GM23248 (cell line): Measurements from ENCODE around the gene SMG7. TPM values are rescaled to one million over a fixed set of nuclear protein-coding genes. Genes with fewer than 3 reads are reported as not detected.
A peak's percentile ranks its signal among the peaks of the same experiment; 100 is the strongest.

Source experiments
- DNase-seq: peaks from one replicate; pipeline ENCODE4 v3.0.0-alpha.2; 2015
- H2AFZ ChIP-seq: fragments of 200-600 bp; sonication (generic); 2 replicates; pipeline ENCODE4 v1.6.1; 2016; ENCODE audit warnings: antibody characterized with exemption
- H3F3A ChIP-seq: fragments of 200-600 bp; sonication (generic); 2 replicates; pipeline ENCODE4 v1.6.1; 2016; ENCODE audit warnings: mild to moderate bottlenecking, antibody characterized with exemption, mixed run types; ENCODE audit not compliant: insufficient read depth
- H3K27ac ChIP-seq: fragments of 200-600 bp; sonication (generic); 2 replicates; pipeline ENCODE4 v1.5.1; 2016; ENCODE audit warnings: mild to moderate bottlenecking
- H3K27me3 ChIP-seq: fragments of 200-600 bp; sonication (generic); replicated peaks from 2 replicates; pipeline ENCODE4 v1.6.1; 2016; ENCODE audit warnings: mild to moderate bottlenecking; ENCODE audit not compliant: insufficient read depth
- H3K36me3 ChIP-seq: fragments of 200-600 bp; sonication (generic); 2 replicates; pipeline ENCODE4 v1.6.1; 2016; ENCODE audit warnings: low read depth, mild to moderate bottlenecking
- H3K4me1 ChIP-seq: fragments of 200-600 bp; sonication (generic); 2 replicates; pipeline ENCODE4 v1.6.1; 2016; ENCODE audit warnings: mild to moderate bottlenecking; ENCODE audit not compliant: insufficient read depth
- H3K4me2 ChIP-seq: fragments of 200-600 bp; sonication (generic); one replicate; pipeline ENCODE4 v1.6.1; 2016; ENCODE audit warnings: mild to moderate bottlenecking; ENCODE audit not compliant: unreplicated experiment
- H3K4me3 ChIP-seq: fragments of 200-600 bp; sonication (generic); 2 replicates; pipeline ENCODE4 v1.5.1; 2016; ENCODE audit warnings: mild to moderate bottlenecking
- H3K79me2 ChIP-seq: fragments of 200-600 bp; sonication (generic); 2 replicates; pipeline ENCODE4 v1.6.1; 2016; ENCODE audit warnings: mild to moderate bottlenecking; ENCODE audit not compliant: insufficient read depth
- H3K9ac ChIP-seq: fragments of 200-600 bp; sonication (generic); 2 replicates; pipeline ENCODE4 v1.6.1; 2016; ENCODE audit warnings: mild to moderate bottlenecking
- H3K9me2 ChIP-seq: fragments of 200-600 bp; sonication (generic); 2 replicates; pipeline ENCODE4 v1.6.1; 2016; ENCODE audit warnings: mixed run types, mild to moderate bottlenecking, moderate library complexity; ENCODE audit not compliant: insufficient read depth
- H3K9me3 ChIP-seq: fragments of 200-600 bp; sonication (generic); one replicate; pipeline ENCODE4 v1.6.1; 2017; ENCODE audit warnings: low read depth
- H4K20me1 ChIP-seq: fragments of 200-600 bp; sonication (generic); 2 replicates; pipeline ENCODE4 v1.6.0; 2016; ENCODE audit not compliant: insufficient read depth
- EZH2 ChIP-seq: fragments of 200-600 bp; sonication (generic); IDR thresholded peaks from 2 replicates; pipeline ENCODE4 v1.6.1; 2018; ENCODE audit warnings: antibody characterized with exemption, mild to moderate bottlenecking; ENCODE audit not compliant: insufficient read depth, poor library complexity, severe bottlenecking
- EZH2phosphoT487 ChIP-seq: fragments of 200-600 bp; sonication (generic); IDR thresholded peaks from 2 replicates; pipeline ENCODE4 v1.6.1; 2018; ENCODE audit warnings: antibody characterized with exemption, moderate library complexity, mild to moderate bottlenecking, low read depth; ENCODE audit not compliant: insufficient read depth
- WGBS, 2 experiments: methylation state at CpG; one replicate each; pipeline ENCODE4 v1.1.6; 2015 to 2017; ENCODE audit warnings: low lambda C conversion rate in 2 of 2, low coverage in 1 of 2; ENCODE audit errors: missing lambda C conversion rate in 2 of 2; 5-methylcytosine and 5-hydroxymethylcytosine counted together
- in situ Hi-C: fragments of 300-500 bp; cut with MboI; formaldehyde crosslinking; loops from 2 replicates; pipeline ENCODE4 v1.15.0; 2020
- polyA plus RNA-seq: library from polyadenylated mRNA; unstranded; fragments of >200 nt; fragmentation: Nextera tagmentation; extraction: Ambion mirVana; gene quantifications from 2 replicates; pipeline ENCODE4 v1.2.1, GENCODE V29; 2016
- total RNA-seq: library from RNA; depleted of rRNA; stranded (reverse); fragments of >200 nt; shearing (Covaris generic); gene quantifications from 2 replicates; pipeline ENCODE4 v1.2.3, GENCODE V29; 2014

The SMG7 gene
- total and polyA plus RNA-seq, 2 experiments from 2014 or later, result 18.7 to 32.8 TPM

GRCh38 chr1:183582021-183582713 is 109.9 kb downstream of the SMG7 start:
- 87 to 92% methylated on average over 12 of the region's 12 CpGs for WGBS, 2 experiments
- TF ChIP-seq EZH2phosphoT487, result no peak
- TF ChIP-seq EZH2, result no peak
- Histone ChIP-seq H3K79me2 (no peaks in the 10 kb centered on the region), H3K27me3 (no peaks in the 10 kb centered on the region), H3K9me3 (no peaks in the 10 kb centered on the region), H3K9ac (no peak overlapping the region), H3K4me1 (no peaks in the 10 kb centered on the region), H3K9me2 (no peaks in the 10 kb centered on the region), H3F3A (peaks cover 5% of the 10 kb centered on the region; the same call in 1 of the 2 replicates), H2AFZ (no peak overlapping the region), H3K4me3 (no peak overlapping the region), H4K20me1 (no peaks in the 10 kb centered on the region), H3K4me2 (no peak overlapping the region), H3K36me3 (no peaks in the 10 kb centered on the region), H3K27ac (no peak overlapping the region)
- DNase-seq, result no peak
- in situ Hi-C loops, result no loop called here

- no peaks in the 10 kb centered on the region for H3K36me3 ChIP-seq
- DNase-seq, result peak; percentile 58
- TF ChIP-seq EZH2, result no peak
- no peak for TF ChIP-seq EZH2phosphoT487
- no peaks in the 10 kb centered on the region for H3K27me3 ChIP-seq
- no peak overlapping the region for H3K9ac ChIP-seq
- H3K4me2 ChIP-seq, result no peak overlapping the region
- H2AFZ ChIP-seq, result no peak overlapping the region
- in situ Hi-C loops, result no loop called here
- H3K79me2 ChIP-seq, result no peaks in the 10 kb centered on the region
- no peak overlapping the region for H3K27ac ChIP-seq
- peaks cover 5% of the 10 kb centered on the region; the same call in 1 of the 2 replicates for H3F3A ChIP-seq
- WGBS, 2 experiments, result 70 to 72% methylated on average over 6 of the region's 6 CpGs
- H3K9me3 ChIP-seq, result no peaks in the 10 kb centered on the region
- H3K4me1 ChIP-seq, result no peaks in the 10 kb centered on the region
- H3K4me3 ChIP-seq, result no peak overlapping the region
- H4K20me1 ChIP-seq, result no peaks in the 10 kb centered on the region
- H3K9me2 ChIP-seq, result no peaks in the 10 kb centered on the region
These were observed 111.2 kb downstream of the SMG7 start for GRCh38 chr1:183583466-183583865.

GRCh38 chr1:183584147-183584546 is 111.8 kb downstream of the SMG7 start:
- Histone ChIP-seq H3K27ac (no peak overlapping the region), H3K9me3 (no peaks in the 10 kb centered on the region), H3K4me1 (no peaks in the 10 kb centered on the region), H3K9me2 (no peaks in the 10 kb centered on the region), H3K79me2 (no peaks in the 10 kb centered on the region), H3K4me2 (no peak overlapping the region), H2AFZ (no peak overlapping the region), H3F3A (peaks cover 5% of the 10 kb centered on the region; the same call in 1 of the 2 replicates), H3K4me3 (no peak overlapping the region), H3K9ac (no peak overlapping the region), H3K36me3 (no peaks in the 10 kb centered on the region), H3K27me3 (no peaks in the 10 kb centered on the region), H4K20me1 (no peaks in the 10 kb centered on the region)
- no peak for DNase-seq
- TF ChIP-seq EZH2phosphoT487 (no peak), EZH2 (no peak)
- in situ Hi-C loops, result no loop called here
- WGBS, 2 experiments, result 68 to 71% methylated on average over 5 of the region's 5 CpGs

- DNase-seq, result no peak
- Histone ChIP-seq H3K79me2 (no peaks in the 10 kb centered on the region), H3K4me2 (no peak overlapping the region), H3K36me3 (no peaks in the 10 kb centered on the region), H2AFZ (no peak overlapping the region), H3K4me1 (no peaks in the 10 kb centered on the region), H3K27me3 (no peaks in the 10 kb centered on the region), H3K4me3 (no peak overlapping the region), H3F3A (peaks cover 5% of the 10 kb centered on the region; the same call in 1 of the 2 replicates), H3K9me3 (no peaks in the 10 kb centered on the region), H3K9ac (no peak overlapping the region), H3K27ac (no peak overlapping the region), H3K9me2 (no peaks in the 10 kb centered on the region), H4K20me1 (no peaks in the 10 kb centered on the region)
- WGBS, 2 experiments, result 67 to 69% methylated on average over 6 of the region's 6 CpGs
- in situ Hi-C loops, result no loop called here
- TF ChIP-seq EZH2 (no peak), EZH2phosphoT487 (no peak)
These were observed 112.7 kb downstream of the SMG7 start for GRCh38 chr1:183585038-183585437.
